SH-SY5Y (cell line): ENCODE results near the gene NKIRAS1.

Source experiments
- GATA2 ChIP-seq: IDR thresholded peaks from 2 replicates; pipeline ENCODE4 v1.6.1; 2011; ENCODE audit warnings: mild to moderate bottlenecking, low read depth, low read length
- GATA3 ChIP-seq: IDR thresholded peaks from 2 replicates; pipeline ENCODE4 v1.6.1; 2011; ENCODE audit warnings: low read depth, mild to moderate bottlenecking, low read length, moderate library complexity

Gene NKIRAS1

GRCh38 chr3:23926246-23926645 lies 9.5 kb upstream of the NKIRAS1 start:
- TF ChIP-seq GATA2 (no peak), GATA3 (no peak)

DNA sequence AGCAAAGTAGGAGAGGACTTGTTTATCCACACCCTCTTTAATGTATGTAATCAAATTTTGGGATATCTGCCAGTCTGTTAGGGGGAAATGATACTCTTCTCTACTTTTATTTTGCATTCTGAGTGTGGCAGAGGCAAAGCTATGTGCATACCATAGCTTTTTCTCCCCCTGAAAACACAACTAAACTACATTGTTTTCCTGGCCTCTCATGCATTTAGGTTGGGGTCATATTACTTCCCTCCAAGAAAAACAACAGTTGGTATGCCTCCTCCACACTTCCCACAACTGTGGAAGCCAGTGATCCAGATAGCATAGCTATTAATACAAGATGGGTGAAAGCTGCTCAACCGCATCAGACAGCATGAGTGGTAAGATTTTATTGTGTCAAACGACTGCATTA lies 7.0 kb upstream of the NKIRAS1 start:
- TF ChIP-seq GATA3 (no peak), GATA2 (no peak)

DNA sequence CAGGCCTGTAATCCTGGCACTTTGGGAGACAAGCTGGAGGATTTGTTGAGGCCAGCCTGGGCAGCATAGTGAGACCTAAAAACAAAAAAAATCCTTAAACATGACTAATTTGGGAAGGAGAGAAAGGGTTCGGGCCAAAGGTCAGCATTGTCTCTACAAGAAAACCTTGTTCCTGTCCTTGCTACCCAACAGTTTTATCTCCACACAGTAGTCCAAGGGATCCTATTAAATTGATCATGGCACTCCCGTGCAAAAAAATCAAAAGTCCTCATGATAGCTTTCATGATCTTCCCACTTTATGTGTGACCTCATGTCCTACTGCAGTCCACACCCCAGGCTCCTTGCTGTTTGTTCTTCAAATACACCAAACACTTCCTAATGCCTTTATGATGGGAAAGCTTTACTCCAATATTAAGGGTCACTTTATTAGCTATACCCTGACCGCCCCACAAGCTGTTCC lies 4.3 kb upstream of the NKIRAS1 start:
- TF ChIP-seq GATA3: no peak
- TF ChIP-seq GATA2: no peak

- no peak for TF ChIP-seq GATA3
- TF ChIP-seq GATA2: no peak
Observed at GRCh38 chr3:23920151-23920655, 3.4 kb upstream of the NKIRAS1 start.

- TF ChIP-seq GATA2 (no peak), GATA3 (no peak)
Observed at GRCh38 chr3:23919628-23920027, 2.8 kb upstream of the NKIRAS1 start.

DNA sequence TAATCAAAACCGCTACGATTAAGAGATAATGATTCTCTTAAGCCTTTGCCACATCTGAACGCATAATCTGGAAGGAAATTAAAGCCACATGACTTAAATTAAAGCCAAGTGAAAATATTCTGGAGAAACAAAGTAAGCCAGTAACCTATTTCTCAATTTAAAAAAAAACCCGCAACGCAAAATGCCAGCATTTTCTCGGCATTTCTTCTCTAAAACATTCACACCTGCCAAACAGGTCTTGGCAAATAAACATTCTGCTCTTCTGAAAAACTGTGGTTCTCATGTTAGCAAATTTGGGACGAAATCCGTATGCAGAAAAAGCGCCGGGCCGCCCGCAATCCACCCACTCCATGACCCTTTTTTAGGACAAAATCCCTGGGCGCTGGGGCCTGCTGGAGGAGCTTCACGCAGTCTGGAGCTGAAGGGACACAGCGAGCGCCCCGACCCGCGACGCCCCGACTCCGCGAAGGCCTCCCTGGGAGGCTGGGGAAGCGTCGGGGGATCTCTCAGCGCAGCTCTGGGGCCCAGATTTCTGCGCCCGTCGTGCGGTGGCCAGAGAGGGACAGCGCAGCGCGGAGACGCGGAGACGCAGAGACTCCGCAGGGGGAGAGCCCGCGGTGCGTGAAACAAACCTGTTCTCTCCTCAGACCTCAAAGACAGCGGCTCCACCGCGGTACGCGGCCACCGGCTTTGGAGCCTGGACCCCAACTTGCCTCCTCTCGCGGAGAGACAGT lies 471 bp downstream of the NKIRAS1 start:
- TF ChIP-seq GATA3 (no peak), GATA2 (no peak)

DNA sequence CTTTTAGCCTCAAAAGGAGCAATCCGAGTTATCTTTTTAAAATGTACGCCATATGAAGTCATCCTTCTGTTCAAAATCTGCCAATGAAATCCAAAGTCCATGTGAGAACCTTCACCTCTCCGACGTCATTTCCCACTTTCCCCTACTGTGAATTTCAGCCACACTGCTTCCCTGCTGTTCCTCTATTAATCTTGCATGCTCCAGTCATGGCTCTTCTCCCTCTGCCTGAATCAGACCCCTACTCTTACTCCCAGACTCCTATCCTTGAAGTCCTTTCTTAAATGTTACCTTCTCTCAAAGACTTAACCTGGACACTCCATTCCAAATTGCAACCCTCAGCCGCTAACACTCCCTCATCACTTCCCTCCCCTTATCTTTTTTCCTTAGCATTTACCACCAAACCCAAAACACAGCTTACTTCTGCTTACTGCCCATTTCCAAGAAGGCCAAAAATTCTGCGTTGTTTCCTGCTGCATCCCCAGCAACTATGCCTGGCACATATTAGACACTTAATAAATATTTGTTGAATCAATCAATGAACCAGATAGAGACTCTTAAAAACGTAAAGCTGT lies 1.2 kb downstream of the NKIRAS1 start:
- TF ChIP-seq GATA3: no peak
- TF ChIP-seq GATA2: peak; percentile 24; the same call in 1 of the 2 replicates

DNA sequence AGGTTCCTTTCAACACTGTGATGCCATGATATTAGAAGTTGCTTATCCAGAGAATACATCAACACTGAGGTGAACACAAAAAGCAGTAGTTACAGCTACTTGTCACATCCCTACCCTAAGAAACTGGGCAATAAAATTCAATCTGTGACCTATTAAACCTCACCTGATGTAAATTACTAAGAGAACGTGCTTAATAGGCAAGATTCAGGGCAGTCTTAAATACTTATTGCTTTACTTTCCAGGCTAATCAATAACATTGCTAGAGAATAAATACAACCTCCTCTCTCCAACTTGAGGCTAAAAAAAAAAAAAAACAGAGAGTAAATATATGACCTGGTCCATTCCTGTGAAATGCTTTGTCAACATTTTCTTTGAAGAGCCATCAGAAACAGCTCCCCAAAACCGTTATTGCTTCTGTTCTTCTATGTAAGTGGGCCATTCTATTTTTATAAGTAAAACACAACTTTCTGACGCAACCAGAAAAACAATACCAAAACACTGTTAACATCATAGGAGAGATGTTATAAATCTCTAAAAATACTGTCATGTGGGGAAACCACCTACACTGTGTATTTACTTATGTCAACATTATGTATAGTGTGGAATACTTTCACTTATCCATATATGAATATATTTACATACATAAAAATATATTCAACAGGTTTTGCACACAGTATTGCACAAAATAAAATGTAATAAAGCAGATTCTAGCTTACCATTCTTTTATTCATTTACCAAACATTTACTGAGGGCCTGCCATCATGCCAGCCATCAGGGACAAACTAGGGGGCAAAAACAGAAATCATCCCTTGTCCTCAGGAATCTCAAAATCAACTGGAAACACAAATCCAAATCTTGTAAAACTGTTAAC lies 2.7 kb downstream of the NKIRAS1 start:
- TF ChIP-seq GATA2 (no peak), GATA3 (no peak)

DNA sequence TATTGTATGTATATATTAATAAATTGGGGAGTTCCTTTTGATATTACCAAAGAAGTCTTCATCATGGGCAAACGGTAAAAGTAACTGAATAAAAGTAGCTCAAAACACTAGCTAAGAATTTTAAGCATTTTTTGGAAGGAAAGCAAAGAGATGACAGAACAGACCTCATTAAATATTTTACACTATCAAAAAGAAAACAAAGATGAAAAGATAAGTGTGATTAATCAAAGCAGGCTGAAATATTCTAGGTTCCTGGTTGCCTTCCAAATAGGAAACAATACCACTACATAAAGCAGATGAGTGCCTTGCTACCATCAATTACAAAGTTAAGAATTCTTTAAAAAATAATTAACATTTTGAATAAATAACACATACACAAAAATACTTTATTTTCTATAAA lies 3.6 kb downstream of the NKIRAS1 start:
- TF ChIP-seq GATA3 (no peak), GATA2 (no peak)

GRCh38 chr3:23911397-23911796 lies 5.4 kb downstream of the NKIRAS1 start:
- TF ChIP-seq GATA2 (no peak), GATA3 (no peak)

- no peak for TF ChIP-seq GATA3
Observed at GRCh38 chr3:23909341-23909740, 7.4 kb downstream of the NKIRAS1 start.

GRCh38 chr3:23904545-23904944 lies 12.2 kb downstream of the NKIRAS1 start:
- TF ChIP-seq GATA3: no peak

- TF ChIP-seq GATA3 (no peak), GATA2 (no peak)
Observed at GRCh38 chr3:23900744-23901143, 16.0 kb downstream of the NKIRAS1 start.

DNA sequence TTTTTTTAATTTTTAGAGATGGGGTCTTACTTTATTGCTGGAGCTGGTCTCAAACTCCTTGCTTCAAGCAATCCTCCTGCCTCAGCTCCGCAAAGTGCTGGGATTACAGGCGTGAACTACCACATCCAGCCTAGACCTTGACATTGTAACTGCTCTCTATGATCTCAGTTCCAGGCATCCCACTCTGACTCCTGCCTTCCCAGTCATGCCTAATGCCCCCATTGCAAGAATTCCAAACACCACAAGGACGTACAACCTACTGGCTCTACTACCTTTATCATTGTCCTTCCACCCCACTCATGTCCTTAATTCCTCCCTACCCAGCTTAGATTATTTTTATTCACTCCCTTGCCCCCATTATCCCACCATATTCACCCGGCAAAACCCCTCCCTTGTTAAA lies 21.6 kb downstream of the NKIRAS1 start:
- TF ChIP-seq GATA2: no peak
- TF ChIP-seq GATA3: no peak

DNA sequence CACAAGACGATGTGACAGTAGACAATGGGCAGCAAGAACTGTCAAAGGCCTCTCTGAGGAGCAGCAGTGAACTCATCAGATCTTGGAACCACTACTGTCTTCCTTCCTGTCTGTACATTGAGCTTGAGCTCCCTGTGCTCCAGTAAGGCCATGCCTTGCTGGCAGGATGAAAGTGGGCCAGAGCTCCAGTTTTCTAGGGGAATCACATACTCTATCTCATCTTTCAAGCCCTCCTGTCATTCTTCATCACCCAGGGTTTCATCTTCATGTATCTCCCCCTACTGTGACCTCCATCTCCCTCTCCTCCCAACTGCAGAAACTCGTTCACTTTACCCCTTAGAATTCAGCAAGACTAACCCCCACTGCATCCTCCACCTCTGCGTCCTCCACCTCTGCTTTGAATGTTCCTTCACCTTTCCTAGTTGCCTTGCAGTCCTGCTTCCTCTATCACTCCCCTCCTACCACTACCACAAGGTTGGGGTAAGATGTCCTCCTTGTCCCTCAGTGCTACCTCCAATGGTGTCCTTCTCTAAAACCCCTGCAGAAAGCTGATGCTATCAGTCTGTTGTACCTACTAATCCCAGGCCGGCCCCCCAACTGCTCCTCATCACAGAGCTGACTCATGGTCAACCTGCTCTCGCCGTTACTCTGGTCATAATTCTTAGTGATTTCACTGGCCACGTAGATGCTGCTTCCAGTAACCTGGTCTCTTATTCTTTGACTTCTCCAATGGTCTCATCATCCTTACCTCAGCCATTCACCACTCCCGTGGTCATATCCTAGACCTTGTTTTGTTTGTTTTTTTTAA lies 22.3 kb downstream of the NKIRAS1 start:
- TF ChIP-seq GATA3: no peak
- no peak for TF ChIP-seq GATA2
